ENCODE results near the gene ONECUT3. TPM values are rescaled to one million over a fixed set of nuclear protein-coding genes. Genes with fewer than 3 reads are reported as not detected.
"Not testable (repeated sequence)": the region's sequence is repeated elsewhere in the genome, so short reads cannot be mapped to it uniquely, and the experiment has no call there.

Gene ONECUT3
- total RNA-seq = not detected

GRCh38 chr19:1752757-1753728 is at the start of gene ONECUT3:
ONECUT3 (plus strand) TSS chr19:1753506; CDS start chr19:1753663, 157 bp downstream.
- no peak for DNase-seq (ENCODE audit: low spot score)

GRCh38 chr19:1704339-1704738 is 49.0 kb upstream of the ONECUT3 start:
- no peak for DNase-seq (ENCODE audit: low spot score)

- no peak for DNase-seq (ENCODE audit: low spot score)
These were observed 47.9 kb upstream of the ONECUT3 start for GRCh38 chr19:1705367-1705766.

GRCh38 chr19:1706646-1707045 is 46.7 kb upstream of the ONECUT3 start:
- not testable (repeated sequence) for DNase-seq (ENCODE audit: low spot score)

GRCh38 chr19:1707240-1707639 is 46.1 kb upstream of the ONECUT3 start:
- no peak for DNase-seq (ENCODE audit: low spot score)

- DNase-seq (ENCODE audit: low spot score) = no peak
These were observed 40.1 kb upstream of the ONECUT3 start for GRCh38 chr19:1713170-1713569.

GRCh38 chr19:1715540-1715939 is 37.8 kb upstream of the ONECUT3 start:
- no peak for DNase-seq (ENCODE audit: low spot score)

- no peak for DNase-seq (ENCODE audit: low spot score)
These were observed 35.9 kb upstream of the ONECUT3 start for GRCh38 chr19:1717200-1717969.

- DNase-seq (ENCODE audit: low spot score) = no peak
These were observed 35.4 kb upstream of the ONECUT3 start for GRCh38 chr19:1717970-1718264.

GRCh38 chr19:1718420-1719291 is 34.6 kb upstream of the ONECUT3 start:
- DNase-seq (ENCODE audit: low spot score) = no peak

- no peak for DNase-seq (ENCODE audit: low spot score)
These were observed 33.8 kb upstream of the ONECUT3 start for GRCh38 chr19:1719519-1719918.

- no peak for DNase-seq (ENCODE audit: low spot score)
These were observed 33.1 kb upstream of the ONECUT3 start for GRCh38 chr19:1720237-1720636.

GRCh38 chr19:1725100-1726064 is 27.9 kb upstream of the ONECUT3 start:
- no peak for DNase-seq (ENCODE audit: low spot score)

GRCh38 chr19:1728816-1729567 is 24.3 kb upstream of the ONECUT3 start:
- DNase-seq (ENCODE audit: low spot score) = no peak

GRCh38 chr19:1729568-1729925 is 23.8 kb upstream of the ONECUT3 start:
- no peak for DNase-seq (ENCODE audit: low spot score)

- no peak for DNase-seq (ENCODE audit: low spot score)
These were observed 23.1 kb upstream of the ONECUT3 start for GRCh38 chr19:1730157-1730556.

- no peak for DNase-seq (ENCODE audit: low spot score)
These were observed 18.9 kb upstream of the ONECUT3 start for GRCh38 chr19:1734321-1734966.

- DNase-seq (ENCODE audit: low spot score) = no peak
These were observed 17.0 kb upstream of the ONECUT3 start for GRCh38 chr19:1736280-1736679.

GRCh38 chr19:1736927-1737326 is 16.4 kb upstream of the ONECUT3 start:
- no peak for DNase-seq (ENCODE audit: low spot score)

Measured in ureter (tissue), 1 donor.